ENCODE measurements around the gene SLC22A12.

Gene SLC22A12

DNA sequence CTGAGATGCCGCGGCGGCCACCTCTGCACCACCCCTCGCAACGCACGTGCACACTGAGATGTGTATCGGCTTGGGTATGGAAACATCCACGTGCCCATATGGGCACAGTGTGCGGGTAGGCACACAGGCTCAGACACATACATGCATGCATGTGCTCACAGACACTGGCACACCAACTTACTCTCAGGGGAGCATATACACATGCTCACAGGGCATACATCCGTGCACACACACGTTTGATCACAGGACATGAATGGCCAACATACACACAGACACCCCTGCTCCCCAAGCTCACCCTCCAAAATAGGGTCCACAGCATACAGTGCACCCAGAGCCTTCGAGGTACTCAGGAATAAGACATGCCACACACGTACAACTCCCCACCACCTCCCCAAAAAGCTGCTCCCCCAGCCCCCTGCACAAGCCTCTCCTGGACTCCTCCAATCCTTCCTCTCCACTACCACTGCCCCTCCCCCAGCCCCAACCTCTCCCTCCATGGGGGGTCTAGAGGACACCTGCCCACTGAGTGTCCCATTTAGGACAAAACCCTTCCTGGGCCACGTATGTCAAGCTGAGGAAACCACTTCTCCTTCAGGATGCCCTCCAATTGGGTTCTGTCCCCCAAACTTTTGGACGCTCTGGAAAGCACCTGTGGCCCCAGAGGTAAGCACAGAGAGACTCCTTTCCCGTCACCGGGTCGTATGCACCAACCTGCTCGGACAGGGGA lies 53.1 kb downstream of the SLC22A12 start:
- peak overlapping the region; percentile 77 for H3K4me3 ChIP-seq (ENCODE audit: low read length, poor library complexity, severe bottlenecking)
- peak overlapping the region; percentile 79 for H3K9ac ChIP-seq (ENCODE audit: low read depth, low read length, poor library complexity, severe bottlenecking)
- no peaks in the 10 kb centered on the region for H3K9me3 ChIP-seq (ENCODE audit: insufficient read depth, low read depth, low read length)
- TF ChIP-seq, protein P1, sequence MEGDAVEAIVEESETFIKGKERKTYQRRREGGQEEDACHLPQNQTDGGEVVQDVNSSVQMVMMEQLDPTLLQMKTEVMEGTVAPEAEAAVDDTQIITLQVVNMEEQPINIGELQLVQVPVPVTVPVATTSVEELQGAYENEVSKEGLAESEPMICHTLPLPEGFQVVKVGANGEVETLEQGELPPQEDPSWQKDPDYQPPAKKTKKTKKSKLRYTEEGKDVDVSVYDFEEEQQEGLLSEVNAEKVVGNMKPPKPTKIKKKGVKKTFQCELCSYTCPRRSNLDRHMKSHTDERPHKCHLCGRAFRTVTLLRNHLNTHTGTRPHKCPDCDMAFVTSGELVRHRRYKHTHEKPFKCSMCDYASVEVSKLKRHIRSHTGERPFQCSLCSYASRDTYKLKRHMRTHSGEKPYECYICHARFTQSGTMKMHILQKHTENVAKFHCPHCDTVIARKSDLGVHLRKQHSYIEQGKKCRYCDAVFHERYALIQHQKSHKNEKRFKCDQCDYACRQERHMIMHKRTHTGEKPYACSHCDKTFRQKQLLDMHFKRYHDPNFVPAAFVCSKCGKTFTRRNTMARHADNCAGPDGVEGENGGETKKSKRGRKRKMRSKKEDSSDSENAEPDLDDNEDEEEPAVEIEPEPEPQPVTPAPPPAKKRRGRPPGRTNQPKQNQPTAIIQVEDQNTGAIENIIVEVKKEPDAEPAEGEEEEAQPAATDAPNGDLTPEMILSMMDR (conservative IDR thresholded peaks at IDR 0.05; ENCODE audit: low read length), result no peak
- TF ChIP-seq EZH2phosphoT487 (IDR thresholded peaks at IDR 0.05; ENCODE audit: borderline replicate concordance), result no peak
- H3K9me2 ChIP-seq (replicated peaks; ENCODE audit: low read depth, low read length), result no peaks in the 10 kb centered on the region
- peaks cover 28% of the 10 kb centered on the region for H4K20me1 ChIP-seq (ENCODE audit: insufficient read depth, low read length, poor library complexity, severe bottlenecking)
- peaks cover 72% of the 10 kb centered on the region for H3K4me1 ChIP-seq (ENCODE audit: insufficient read depth, low read length, poor library complexity, severe bottlenecking)
- H3K27me3 ChIP-seq (ENCODE audit: insufficient read depth, low read length, poor library complexity, severe bottlenecking), result no peaks in the 10 kb centered on the region
- peak overlapping the region; percentile 80 for H3K4me2 ChIP-seq (ENCODE audit: low read depth, low read length, poor library complexity, severe bottlenecking)
- peaks cover 45% of the 10 kb centered on the region for H3K79me2 ChIP-seq (ENCODE audit: insufficient read depth, low read length)
- no peaks in the 10 kb centered on the region for H3F3A ChIP-seq (ENCODE audit: low read depth)
- H3K36me3 ChIP-seq (ENCODE audit: insufficient read depth, low read length), result no peaks in the 10 kb centered on the region
- peak overlapping the region; percentile 12; the same call in 1 of the 2 replicates for H2AFZ ChIP-seq (ENCODE audit: low read length)

DNA sequence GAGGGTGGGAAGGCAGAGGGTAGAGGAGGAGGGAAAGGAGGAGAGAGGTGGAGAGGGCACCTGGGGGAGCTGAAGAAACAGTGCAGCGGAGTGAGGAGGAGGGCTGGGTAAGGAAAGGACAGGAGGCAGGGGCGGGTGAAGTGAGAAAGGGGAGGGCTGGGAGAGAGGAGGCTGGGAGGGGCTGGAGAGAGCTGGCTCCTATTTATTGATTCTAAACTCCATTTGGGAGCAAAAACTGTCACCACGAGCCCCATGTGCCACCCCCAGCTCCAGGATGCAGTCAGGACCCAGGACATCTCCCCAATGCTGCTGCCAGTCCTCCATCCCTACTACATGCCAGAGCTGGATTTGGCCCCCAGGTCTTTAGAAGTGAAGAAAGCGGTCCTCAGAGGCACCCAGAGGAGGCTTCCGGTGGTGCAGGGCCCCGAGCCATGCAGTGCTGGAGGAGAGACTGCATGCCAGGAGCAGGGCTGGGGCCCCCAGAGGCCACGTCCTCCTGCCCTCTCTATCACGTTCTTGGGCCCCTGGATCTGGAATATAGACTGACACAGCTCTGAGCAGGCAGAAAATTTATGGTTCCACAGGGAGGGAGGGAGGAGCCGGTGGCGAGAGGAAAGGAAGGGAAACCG lies 53.7 kb downstream of the SLC22A12 start:
- H3K9ac ChIP-seq (ENCODE audit: low read depth, low read length, poor library complexity, severe bottlenecking), result peak overlapping the region; percentile 79
- TF ChIP-seq, protein P1 (conservative IDR thresholded peaks at IDR 0.05; ENCODE audit: low read length), result peak; percentile 58
- TF ChIP-seq EZH2phosphoT487 (IDR thresholded peaks at IDR 0.05; ENCODE audit: borderline replicate concordance), result no peak
- no peaks in the 10 kb centered on the region for H3K9me2 ChIP-seq (replicated peaks; ENCODE audit: low read depth, low read length)
- no peak overlapping the region for H2AFZ ChIP-seq (ENCODE audit: low read length)
- peak overlapping the region; percentile 77 for H3K4me3 ChIP-seq (ENCODE audit: low read length, poor library complexity, severe bottlenecking)
- no peaks in the 10 kb centered on the region for H3K36me3 ChIP-seq (ENCODE audit: insufficient read depth, low read length)
- H3K4me2 ChIP-seq (ENCODE audit: low read depth, low read length, poor library complexity, severe bottlenecking), result peak overlapping the region; percentile 80
- H3F3A ChIP-seq (ENCODE audit: low read depth), result no peaks in the 10 kb centered on the region
- no peaks in the 10 kb centered on the region for H3K27me3 ChIP-seq (ENCODE audit: insufficient read depth, low read length, poor library complexity, severe bottlenecking)
- no peaks in the 10 kb centered on the region for H3K9me3 ChIP-seq (ENCODE audit: insufficient read depth, low read depth, low read length)
- H3K79me2 ChIP-seq (ENCODE audit: insufficient read depth, low read length), result peaks cover 38% of the 10 kb centered on the region
- H4K20me1 ChIP-seq (ENCODE audit: insufficient read depth, low read length, poor library complexity, severe bottlenecking), result peaks cover 22% of the 10 kb centered on the region
- H3K4me1 ChIP-seq (ENCODE audit: insufficient read depth, low read length, poor library complexity, severe bottlenecking), result peaks cover 68% of the 10 kb centered on the region

DNA sequence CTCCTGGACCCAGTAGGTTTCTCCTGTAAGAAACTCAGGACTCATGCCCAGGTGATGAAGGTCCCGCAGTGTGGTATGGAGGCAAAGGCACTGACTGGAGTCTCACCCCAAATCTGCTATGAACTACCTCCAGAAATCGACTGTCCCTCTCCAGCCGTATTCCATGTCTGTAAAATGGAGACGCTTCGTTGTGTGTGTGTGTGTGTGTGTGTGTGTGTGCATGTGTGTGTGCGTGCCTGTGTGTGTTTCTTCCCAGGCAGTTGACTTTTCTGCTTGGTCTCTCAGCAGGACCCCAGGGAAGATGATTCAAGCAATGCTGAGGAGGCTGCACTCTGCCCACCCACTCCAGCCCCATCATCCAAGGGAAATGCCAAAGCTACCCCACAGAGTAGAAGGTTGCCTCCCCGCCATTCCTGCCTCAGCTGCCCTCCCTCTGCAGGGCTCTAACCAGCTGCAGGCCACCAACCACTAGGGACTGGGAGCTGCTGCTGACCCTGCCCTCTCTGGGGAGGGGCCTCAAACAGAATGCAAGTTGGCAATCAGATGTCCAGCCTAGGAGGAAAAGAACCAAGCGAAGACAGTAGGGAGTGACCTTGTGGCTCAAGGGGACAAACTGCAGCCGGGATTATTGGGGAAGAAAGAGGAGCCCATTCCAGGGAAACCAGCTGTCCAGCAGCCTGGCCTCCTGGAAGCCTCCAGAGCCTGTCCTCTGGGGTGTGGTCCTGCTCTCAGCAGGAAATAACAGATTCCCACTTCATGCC lies 56.2 kb downstream of the SLC22A12 start:
- Histone ChIP-seq H3K4me3 (ENCODE audit: low read length, poor library complexity, severe bottlenecking) (no peak overlapping the region), H3K79me2 (ENCODE audit: insufficient read depth, low read length) (peaks cover 14% of the 10 kb centered on the region), H3K4me1 (ENCODE audit: insufficient read depth, low read length, poor library complexity, severe bottlenecking) (peaks cover 45% of the 10 kb centered on the region), H3K4me2 (ENCODE audit: low read depth, low read length, poor library complexity, severe bottlenecking) (peak overlapping the region; percentile 16), H3K9me3 (ENCODE audit: insufficient read depth, low read depth, low read length) (no peaks in the 10 kb centered on the region), H3F3A (ENCODE audit: low read depth) (no peaks in the 10 kb centered on the region), H3K9me2 (replicated peaks; ENCODE audit: low read depth, low read length) (no peaks in the 10 kb centered on the region), H3K9ac (ENCODE audit: low read depth, low read length, poor library complexity, severe bottlenecking) (peak overlapping the region; percentile 79), H4K20me1 (ENCODE audit: insufficient read depth, low read length, poor library complexity, severe bottlenecking) (peaks cover under 1% of the 10 kb centered on the region), H3K36me3 (ENCODE audit: insufficient read depth, low read length) (no peaks in the 10 kb centered on the region), H2AFZ (ENCODE audit: low read length) (no peak overlapping the region), H3K27me3 (ENCODE audit: insufficient read depth, low read length, poor library complexity, severe bottlenecking) (no peaks in the 10 kb centered on the region)
- TF ChIP-seq EZH2phosphoT487 (IDR thresholded peaks at IDR 0.05; ENCODE audit: borderline replicate concordance), result no peak
- TF ChIP-seq, protein P1 (conservative IDR thresholded peaks at IDR 0.05; ENCODE audit: low read length), result no peak

Data from Loucy (cell line).